DND-41 (cell line): ENCODE data around the gene MAP2K4.

Experiments used
- EZH2 ChIP-seq: IDR thresholded peaks from 3 replicates; pipeline ENCODE4 v1.6.1; 2012; ENCODE audit warnings: borderline replicate concordance, low read depth, mild to moderate bottlenecking, moderate library complexity, low read length, inconsistent platforms; ENCODE audit not compliant: severe bottlenecking
- TF ChIP-seq, protein P1 (sequence below): IDR thresholded peaks from 2 replicates; pipeline ENCODE4 v1.5.1; 2012; ENCODE audit warnings: borderline replicate concordance, low read length, moderate library complexity, mild to moderate bottlenecking; ENCODE audit not compliant: poor library complexity, severe bottlenecking; ENCODE audit errors: extremely low read depth

DNA sequence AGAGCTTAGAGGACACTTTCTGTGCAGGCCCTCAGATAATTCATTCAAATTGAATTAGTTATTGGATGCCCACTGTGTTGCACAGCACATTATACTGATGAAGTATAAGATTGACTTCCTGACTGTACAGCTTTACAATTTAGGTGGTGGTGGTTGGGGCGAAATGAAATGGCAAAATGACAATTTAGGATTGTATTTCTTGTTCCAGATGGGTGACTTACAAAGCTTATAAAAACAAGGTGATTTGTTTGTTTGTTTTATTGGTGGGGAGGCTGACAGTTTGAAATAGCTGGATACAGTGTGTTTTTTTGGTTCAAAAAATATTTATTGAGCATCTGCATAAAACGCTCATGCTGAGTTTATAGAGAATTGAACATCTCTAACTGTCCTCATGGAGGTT is 1.6 kb downstream of the MAP2K4 start:
- TF ChIP-seq EZH2, result no peak
- TF ChIP-seq, protein P1, sequence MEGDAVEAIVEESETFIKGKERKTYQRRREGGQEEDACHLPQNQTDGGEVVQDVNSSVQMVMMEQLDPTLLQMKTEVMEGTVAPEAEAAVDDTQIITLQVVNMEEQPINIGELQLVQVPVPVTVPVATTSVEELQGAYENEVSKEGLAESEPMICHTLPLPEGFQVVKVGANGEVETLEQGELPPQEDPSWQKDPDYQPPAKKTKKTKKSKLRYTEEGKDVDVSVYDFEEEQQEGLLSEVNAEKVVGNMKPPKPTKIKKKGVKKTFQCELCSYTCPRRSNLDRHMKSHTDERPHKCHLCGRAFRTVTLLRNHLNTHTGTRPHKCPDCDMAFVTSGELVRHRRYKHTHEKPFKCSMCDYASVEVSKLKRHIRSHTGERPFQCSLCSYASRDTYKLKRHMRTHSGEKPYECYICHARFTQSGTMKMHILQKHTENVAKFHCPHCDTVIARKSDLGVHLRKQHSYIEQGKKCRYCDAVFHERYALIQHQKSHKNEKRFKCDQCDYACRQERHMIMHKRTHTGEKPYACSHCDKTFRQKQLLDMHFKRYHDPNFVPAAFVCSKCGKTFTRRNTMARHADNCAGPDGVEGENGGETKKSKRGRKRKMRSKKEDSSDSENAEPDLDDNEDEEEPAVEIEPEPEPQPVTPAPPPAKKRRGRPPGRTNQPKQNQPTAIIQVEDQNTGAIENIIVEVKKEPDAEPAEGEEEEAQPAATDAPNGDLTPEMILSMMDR, result no peak
